NB4 (cell line): ENCODE results near the gene TNFRSF25.

Experiments
- MYC ChIP-seq: IDR thresholded peaks from 2 replicates; pipeline ENCODE4 v1.6.1; 2011; ENCODE audit warnings: low read depth, low read length
- POLR2A ChIP-seq: IDR thresholded peaks from 2 replicates; pipeline ENCODE4 v1.6.1; 2011; ENCODE audit warnings: mild to moderate bottlenecking; ENCODE audit not compliant: insufficient read length; ENCODE audit errors: extremely low read depth
- TF ChIP-seq, protein P1 (sequence below): IDR thresholded peaks from 2 replicates; pipeline ENCODE4 v1.6.1; 2011; ENCODE audit warnings: low read depth, low read length
- TF ChIP-seq, protein P2 (sequence below): IDR thresholded peaks from one replicate; pipeline ENCODE4 v1.5.1; 2012; ENCODE audit warnings: low read depth, low read length

DNA sequence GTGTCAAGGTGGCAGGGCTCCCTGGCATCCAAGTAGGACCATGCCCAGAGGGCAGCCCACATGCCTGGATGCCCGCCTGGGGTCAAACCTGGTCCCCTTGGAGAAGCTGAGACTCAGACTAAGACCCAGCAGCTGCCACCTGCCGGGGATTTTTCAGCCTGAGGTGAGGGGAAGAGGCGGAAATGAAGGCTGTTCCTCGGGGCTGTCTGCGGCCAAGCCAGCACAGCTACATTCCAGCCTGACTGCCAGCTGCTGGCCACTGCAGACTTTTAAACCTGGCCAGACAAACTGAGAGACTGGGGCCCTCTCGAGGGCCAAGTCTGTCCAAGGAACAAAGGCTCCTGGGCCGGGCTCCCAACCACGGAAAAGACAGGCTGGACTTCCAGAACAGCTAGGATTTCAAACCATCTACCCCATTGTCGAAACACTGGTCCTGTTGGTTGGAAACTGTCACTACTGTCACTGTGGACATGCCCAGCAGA, 47.4 kb upstream of the TNFRSF25 start:
- TF ChIP-seq, protein P1, sequence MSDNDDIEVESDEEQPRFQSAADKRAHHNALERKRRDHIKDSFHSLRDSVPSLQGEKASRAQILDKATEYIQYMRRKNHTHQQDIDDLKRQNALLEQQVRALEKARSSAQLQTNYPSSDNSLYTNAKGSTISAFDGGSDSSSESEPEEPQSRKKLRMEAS = no peak
- TF ChIP-seq POLR2A (no peak), MYC (no peak)
- TF ChIP-seq, protein P2, sequence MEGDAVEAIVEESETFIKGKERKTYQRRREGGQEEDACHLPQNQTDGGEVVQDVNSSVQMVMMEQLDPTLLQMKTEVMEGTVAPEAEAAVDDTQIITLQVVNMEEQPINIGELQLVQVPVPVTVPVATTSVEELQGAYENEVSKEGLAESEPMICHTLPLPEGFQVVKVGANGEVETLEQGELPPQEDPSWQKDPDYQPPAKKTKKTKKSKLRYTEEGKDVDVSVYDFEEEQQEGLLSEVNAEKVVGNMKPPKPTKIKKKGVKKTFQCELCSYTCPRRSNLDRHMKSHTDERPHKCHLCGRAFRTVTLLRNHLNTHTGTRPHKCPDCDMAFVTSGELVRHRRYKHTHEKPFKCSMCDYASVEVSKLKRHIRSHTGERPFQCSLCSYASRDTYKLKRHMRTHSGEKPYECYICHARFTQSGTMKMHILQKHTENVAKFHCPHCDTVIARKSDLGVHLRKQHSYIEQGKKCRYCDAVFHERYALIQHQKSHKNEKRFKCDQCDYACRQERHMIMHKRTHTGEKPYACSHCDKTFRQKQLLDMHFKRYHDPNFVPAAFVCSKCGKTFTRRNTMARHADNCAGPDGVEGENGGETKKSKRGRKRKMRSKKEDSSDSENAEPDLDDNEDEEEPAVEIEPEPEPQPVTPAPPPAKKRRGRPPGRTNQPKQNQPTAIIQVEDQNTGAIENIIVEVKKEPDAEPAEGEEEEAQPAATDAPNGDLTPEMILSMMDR = no peak
